HL-60 (cell line): ENCODE results near the gene YWHAB.

Experiments used
- DNase-seq, 2 experiments: peaks; one replicate each; pipeline ENCODE4 v3.0.0-alpha.2; 2010 to 2020; ENCODE audit warnings: low read depth in 1 of 2, low spot score in 1 of 2
- H3K27ac ChIP-seq: fragments of 250-450 bp; sonication (Bioruptor Pico); replicated peaks from 2 replicates; pipeline ENCODE4 v1.5.1; 2020; ENCODE audit warnings: mild to moderate bottlenecking, moderate library complexity
- H3K27me3 ChIP-seq: fragments of 250-450 bp; sonication (Bioruptor Pico); 2 replicates; pipeline ENCODE4 v1.5.1; 2021; ENCODE audit warnings: mild to moderate bottlenecking, moderate library complexity; ENCODE audit not compliant: insufficient read depth, poor library complexity, severe bottlenecking
- H3K4me3 ChIP-seq: replicated peaks from 2 replicates; pipeline ENCODE4 v1.5.1; 2011; ENCODE audit warnings: mild to moderate bottlenecking, control low read depth, low read length; ENCODE audit not compliant: insufficient read depth
- CTCF ChIP-seq: IDR thresholded peaks from one replicate; pipeline ENCODE4 v1.5.1; 2011; ENCODE audit warnings: low read length, control low read depth, inconsistent platforms; ENCODE audit not compliant: insufficient read depth
- GABPA ChIP-seq: IDR thresholded peaks from 2 replicates; pipeline ENCODE4 v1.6.1; 2012; ENCODE audit warnings: low read depth
- POLR2AphosphoS5 ChIP-seq: IDR thresholded peaks from 2 replicates; pipeline ENCODE4 v1.6.1; 2012; ENCODE audit warnings: low read depth
- REST ChIP-seq: IDR thresholded peaks from 2 replicates; pipeline ENCODE4 v1.6.1; 2012; ENCODE audit warnings: low read depth; ENCODE audit not compliant: insufficient replicate concordance
- SPI1 ChIP-seq: IDR thresholded peaks from 2 replicates; pipeline ENCODE4 v1.6.1; 2012; ENCODE audit warnings: low read depth, mild to moderate bottlenecking, borderline replicate concordance

Gene YWHAB

GRCh38 chr20:44917399-44917798 is 31.9 kb downstream of the YWHAB start:
- no peak overlapping the region for H3K4me3 ChIP-seq
- no peak for DNase-seq
- H3K27me3 ChIP-seq, result no peaks in the 10 kb centered on the region
- TF ChIP-seq GABPA (no peak), CTCF (no peak), POLR2AphosphoS5 (no peak), REST (no peak), SPI1 (no peak)
- H3K27ac ChIP-seq, result no peak overlapping the region

- Histone ChIP-seq H3K4me3 (no peak overlapping the region), H3K27me3 (no peaks in the 10 kb centered on the region), H3K27ac (no peak overlapping the region)
- TF ChIP-seq POLR2AphosphoS5, result no peak
- no peak for TF ChIP-seq GABPA
- no peak for DNase-seq
These were observed 32.8 kb downstream of the YWHAB start for GRCh38 chr20:44918342-44918741.

- no peaks in the 10 kb centered on the region for H3K27me3 ChIP-seq
- no peak overlapping the region for H3K27ac ChIP-seq
- TF ChIP-seq CTCF, result no peak
- no peak for TF ChIP-seq GABPA
- no peak for TF ChIP-seq REST
- no peak for TF ChIP-seq POLR2AphosphoS5
- TF ChIP-seq SPI1, result no peak
- no peak for DNase-seq
- H3K4me3 ChIP-seq, result no peak overlapping the region
These were observed 33.3 kb downstream of the YWHAB start for GRCh38 chr20:44918761-44919160.

GRCh38 chr20:44921447-44921846 is 35.9 kb downstream of the YWHAB start:
- DNase-seq, result no peak
- no peak overlapping the region for H3K4me3 ChIP-seq
- no peaks in the 10 kb centered on the region for H3K27me3 ChIP-seq
- TF ChIP-seq GABPA (no peak), POLR2AphosphoS5 (no peak), REST (no peak), SPI1 (no peak), CTCF (no peak)
- no peak overlapping the region for H3K27ac ChIP-seq
